Measurements from ENCODE around the gene TLR3. TPM values are rescaled to one million over a fixed set of nuclear protein-coding genes. Genes with fewer than 3 reads are reported as not detected.

The TLR3 gene
- total and polyA plus RNA-seq, 2 of the 8 experiments (the other 6 are each of a cell fraction or from before 2014, with no cell fraction given), result 1.00 to 2.6 TPM

DNA sequence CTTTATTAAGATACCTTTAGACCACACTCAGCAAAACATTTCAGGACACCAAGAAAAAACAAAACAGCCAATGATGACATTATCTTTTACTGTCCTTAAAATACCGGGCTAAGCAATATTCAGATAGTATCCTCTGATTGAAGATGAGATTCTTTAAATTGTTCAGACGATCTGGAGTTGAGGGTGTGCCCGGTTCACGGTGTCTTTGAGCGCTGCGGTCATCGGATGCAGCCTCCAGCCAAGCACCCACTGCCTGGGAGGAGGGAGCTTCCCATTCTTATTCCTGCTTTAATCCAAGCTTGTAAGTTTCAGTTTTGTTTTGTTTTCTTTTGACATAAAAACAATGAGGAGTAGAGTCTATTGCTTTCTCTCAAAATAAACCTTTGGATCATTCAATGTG lies 49.6 kb downstream of the TLR3 start:
- DNase-seq (ENCODE audit: low read depth in 1 of 2, low spot score in 2 of 2) (no peak), FAIRE-seq (no peak)
- ChIA-PET CTCF (ENCODE audit: partially characterized antibody) (interaction anchor here (0.6 to 1.7 kb wide), 5 partner anchors 10 to 96 kb away, joined by 3 to 8 read pairs (median 5); no protein-coding TSS in a partner anchor), POLR2A (ENCODE audit: partially characterized antibody) (interaction anchor here (0.7 kb wide), 1 partner anchor 10 kb away, joined by 3 read pairs; no protein-coding TSS in a partner anchor)
- Histone ChIP-seq H2AFZ (ENCODE audit: low read length) (no peak overlapping the region), H3K56ac (replicated peaks; ENCODE audit: insufficient read length, low read depth, low read length) (no peak overlapping the region), H3K4me2 (ENCODE audit: insufficient read depth in 1 of 2, low read depth in 2 of 2, low read length in 2 of 2) (no peak overlapping the region), H2BK15ac (ENCODE audit: low read length) (no peak overlapping the region), H2BK20ac (ENCODE audit: low read length) (no peak overlapping the region), H3K23me2 (ENCODE audit: low read depth, low read length) (no peaks in the 10 kb centered on the region), H3K9me3 (ENCODE audit: insufficient read depth in 2 of 2, low read depth in 1 of 2, low read length in 1 of 2) (no peaks in the 10 kb centered on the region), H3K27ac (ENCODE audit: low read depth, low read length) (no peak overlapping the region), H3K4ac (replicated peaks; ENCODE audit: insufficient read length, low read depth, low read length) (no peak overlapping the region), H4K8ac (ENCODE audit: extremely low read depth, insufficient read depth, low read length) (no peak overlapping the region), H4K91ac (replicated peaks; ENCODE audit: insufficient read length, low read length) (no peak overlapping the region), H3K79me2 (ENCODE audit: control insufficient read depth in 1 of 2, insufficient read depth in 2 of 2, low read length in 2 of 2) (no peaks in the 10 kb centered on the region), H4K20me1 (replicated peaks in 1 of 2; ENCODE audit: control insufficient read depth in 1 of 2, insufficient read depth in 2 of 2, low read length in 2 of 2) (no peaks in the 10 kb centered on the region), H3K23ac (ENCODE audit: insufficient read length) (no peak overlapping the region), H4K5ac (ENCODE audit: insufficient read length, low read depth, low read length) (no peak overlapping the region), H3K36me3 (ENCODE audit: control insufficient read depth in 2 of 4, insufficient read depth in 4 of 4, low read length in 3 of 4) (no peaks in the 10 kb centered on the region), H2BK5ac (ENCODE audit: low read depth, low read length) (no peak overlapping the region), H2BK12ac (ENCODE audit: low read depth, low read length) (no peak overlapping the region), H3K27me3 (replicated peaks in 1 of 4; ENCODE audit: control insufficient read depth in 3 of 4, extremely low read depth in 1 of 4, insufficient read depth in 3 of 4, low read length in 3 of 4) (no peaks in the 10 kb centered on the region), H3K79me1 (ENCODE audit: low read depth, low read length) (no peaks in the 10 kb centered on the region), H2AK5ac (ENCODE audit: low read depth, low read length) (no peak overlapping the region), H3K4me3 (ENCODE audit: extremely low read depth in 1 of 4, insufficient read depth in 2 of 4, low read depth in 3 of 4, low read length in 4 of 4) (no peak overlapping the region), H2BK120ac (replicated peaks; ENCODE audit: low read depth, low read length) (no peak overlapping the region), H3K9ac (replicated peaks in 1 of 4; ENCODE audit: extremely low read depth in 1 of 4, low read depth in 3 of 4, low read length in 3 of 4) (no peak overlapping the region), H3K18ac (ENCODE audit: extremely low read depth, low read length) (no peak overlapping the region), H3K4me1 (replicated peaks in 1 of 4; ENCODE audit: control insufficient read depth in 3 of 4, insufficient read depth in 4 of 4, low read length in 3 of 4) (peaks cover 0 to 5% (median 0%) of the 10 kb centered on the region in 4 experiments; a peak in 3 of 7 replicates), H3K14ac (ENCODE audit: insufficient read length) (no peak overlapping the region)
- TF ChIP-seq HDAC2 (IDR thresholded peaks at IDR 0.05; ENCODE audit: borderline replicate concordance in 1 of 2, low read depth in 2 of 2, low read length in 2 of 2) (no peak), TCF12 (IDR thresholded peaks at IDR 0.05; ENCODE audit: low read depth, low read length) (no peak), MAFK (IDR thresholded peaks at IDR 0.05; ENCODE audit: low read depth, low read length) (no peak), KDM5A (IDR thresholded peaks at IDR 0.05; ENCODE audit: low read length) (no peak), JUN (IDR thresholded peaks at IDR 0.05; ENCODE audit: low read depth, low read length) (no peak), SIRT6 (IDR thresholded peaks at IDR 0.05; ENCODE audit: low read length) (no peak), EGR1 (IDR thresholded peaks at IDR 0.05; ENCODE audit: borderline replicate concordance, low read depth, low read length) (no peak), SP2 (IDR thresholded peaks at IDR 0.05; ENCODE audit: low read length) (no peak), FOSL1 (IDR thresholded peaks at IDR 0.05; ENCODE audit: insufficient read depth, low read depth, low read length) (no peak), SRF (IDR thresholded peaks at IDR 0.05; ENCODE audit: low read depth, low read length) (no peak)
- TF ChIP-seq, protein P1, sequence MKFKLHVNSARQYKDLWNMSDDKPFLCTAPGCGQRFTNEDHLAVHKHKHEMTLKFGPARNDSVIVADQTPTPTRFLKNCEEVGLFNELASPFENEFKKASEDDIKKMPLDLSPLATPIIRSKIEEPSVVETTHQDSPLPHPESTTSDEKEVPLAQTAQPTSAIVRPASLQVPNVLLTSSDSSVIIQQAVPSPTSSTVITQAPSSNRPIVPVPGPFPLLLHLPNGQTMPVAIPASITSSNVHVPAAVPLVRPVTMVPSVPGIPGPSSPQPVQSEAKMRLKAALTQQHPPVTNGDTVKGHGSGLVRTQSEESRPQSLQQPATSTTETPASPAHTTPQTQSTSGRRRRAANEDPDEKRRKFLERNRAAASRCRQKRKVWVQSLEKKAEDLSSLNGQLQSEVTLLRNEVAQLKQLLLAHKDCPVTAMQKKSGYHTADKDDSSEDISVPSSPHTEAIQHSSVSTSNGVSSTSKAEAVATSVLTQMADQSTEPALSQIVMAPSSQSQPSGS (IDR thresholded peaks at IDR 0.05; ENCODE audit: low read length), result no peak
- TF ChIP-seq, protein P2, sequence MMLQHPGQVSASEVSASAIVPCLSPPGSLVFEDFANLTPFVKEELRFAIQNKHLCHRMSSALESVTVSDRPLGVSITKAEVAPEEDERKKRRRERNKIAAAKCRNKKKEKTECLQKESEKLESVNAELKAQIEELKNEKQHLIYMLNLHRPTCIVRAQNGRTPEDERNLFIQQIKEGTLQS (IDR thresholded peaks at IDR 0.05; ENCODE audit: insufficient read depth, low read depth, low read length), result no peak
- whole genome bisulfite sequencing, 2 experiments (ENCODE audit: extremely low coverage in 1 of 2, insufficient coverage in 1 of 2, insufficient read length in 1 of 2, insufficient replicate concordance in 2 of 2, low coverage in 1 of 2, low lambda C conversion rate in 2 of 2, missing lambda C conversion rate in 1 of 2), result 83% methylated on average over 7 of the region's 7 CpGs; no CpG with 5 or more reads in 1 of the 2 experiments
